Stimulated activated naive CD8-positive, alpha-beta T cell treated with anti-CD3 and anti-CD28 coated beads, Interleukin-15, Interleukin-2, amounts not matched to agents 100 ng/mL and 50 ng/mL, for 24 hours (primary cell): Measurements from ENCODE around the gene KIAA2012.

Source experiments
- H3K27ac Mint-ChIP-seq: one replicate; pipeline ENCODE4 v1.8.0; 2021; ENCODE audit warnings: mild to moderate bottlenecking, mixed read lengths
- H3K27me3 Mint-ChIP-seq: one replicate; pipeline ENCODE4 v1.8.0; 2021; ENCODE audit warnings: mixed read lengths
- H3K36me3 Mint-ChIP-seq: one replicate; pipeline ENCODE4 v1.8.0; 2021; ENCODE audit warnings: low read depth, mixed read lengths
- H3K4me1 Mint-ChIP-seq: one replicate; pipeline ENCODE4 v1.8.0; 2021; ENCODE audit warnings: low read depth, mixed read lengths
- H3K4me3 Mint-ChIP-seq: one replicate; pipeline ENCODE4 v1.8.0; 2021; ENCODE audit warnings: mild to moderate bottlenecking, mixed read lengths
- H3K9me3 Mint-ChIP-seq: one replicate; pipeline ENCODE4 v1.8.0; 2021; ENCODE audit warnings: mixed read lengths

KIAA2012 gene

GRCh38 chr2:202072737-202073401 lies at the start of gene KIAA2012:
Gene KIAA2012 (plus strand): TSS chr2:202073255. CDS start chr2:202073628, 373 bp downstream.
- Mint-ChIP-seq H3K27me3 (peaks cover 6% of the 10 kb centered on the region), H3K4me3 (no peak within 1 kb of the TSS), H3K27ac (no peak within 1 kb of the TSS), H3K36me3 (no peaks in the 10 kb centered on the region), H3K9me3 (no peaks in the 10 kb centered on the region), H3K4me1 (no peaks in the 10 kb centered on the region)

- peaks cover 16% of the 10 kb centered on the region for H3K27me3 Mint-ChIP-seq
- no peaks in the 10 kb centered on the region for H3K36me3 Mint-ChIP-seq
Measured at GRCh38 chr2:202023904-202024266, 49.2 kb upstream of the KIAA2012 start.

GRCh38 chr2:202024871-202025270 lies 48.2 kb upstream of the KIAA2012 start:
- Mint-ChIP-seq H3K9me3 (no peaks in the 10 kb centered on the region), H3K27me3 (peaks cover 13% of the 10 kb centered on the region), H3K36me3 (no peaks in the 10 kb centered on the region), H3K4me3 (no peak overlapping the region), H3K4me1 (no peaks in the 10 kb centered on the region), H3K27ac (no peak overlapping the region)

More at GRCh38 chr2:202023904-202024266, 49.2 kb upstream of the KIAA2012 start:
- Mint-ChIP-seq H3K4me3 (no peak overlapping the region), H3K27ac (no peak overlapping the region), H3K4me1 (no peaks in the 10 kb centered on the region), H3K9me3 (no peaks in the 10 kb centered on the region)

- H3K4me3 Mint-ChIP-seq: no peak overlapping the region
- H3K27me3 Mint-ChIP-seq: peaks cover 13% of the 10 kb centered on the region
- no peaks in the 10 kb centered on the region for H3K36me3 Mint-ChIP-seq
- no peaks in the 10 kb centered on the region for H3K4me1 Mint-ChIP-seq
- H3K9me3 Mint-ChIP-seq: no peaks in the 10 kb centered on the region
- no peak overlapping the region for H3K27ac Mint-ChIP-seq
Measured at GRCh38 chr2:202025816-202026215, 47.2 kb upstream of the KIAA2012 start.

GRCh38 chr2:202026507-202026906 lies 46.5 kb upstream of the KIAA2012 start:
- H3K4me3 Mint-ChIP-seq: no peak overlapping the region
- peaks cover 19% of the 10 kb centered on the region for H3K27me3 Mint-ChIP-seq

GRCh38 chr2:202030691-202031090 lies 42.4 kb upstream of the KIAA2012 start:
- H3K4me1 Mint-ChIP-seq: peaks cover 14% of the 10 kb centered on the region
- no peaks in the 10 kb centered on the region for H3K36me3 Mint-ChIP-seq
- peaks cover 26% of the 10 kb centered on the region for H3K27me3 Mint-ChIP-seq
- H3K9me3 Mint-ChIP-seq: no peaks in the 10 kb centered on the region
- no peak overlapping the region for H3K27ac Mint-ChIP-seq
- H3K4me3 Mint-ChIP-seq: no peak overlapping the region

More at GRCh38 chr2:202026507-202026906, 46.5 kb upstream of the KIAA2012 start:
- Mint-ChIP-seq H3K4me1 (no peaks in the 10 kb centered on the region), H3K36me3 (no peaks in the 10 kb centered on the region), H3K9me3 (no peaks in the 10 kb centered on the region), H3K27ac (no peak overlapping the region)

DNA sequence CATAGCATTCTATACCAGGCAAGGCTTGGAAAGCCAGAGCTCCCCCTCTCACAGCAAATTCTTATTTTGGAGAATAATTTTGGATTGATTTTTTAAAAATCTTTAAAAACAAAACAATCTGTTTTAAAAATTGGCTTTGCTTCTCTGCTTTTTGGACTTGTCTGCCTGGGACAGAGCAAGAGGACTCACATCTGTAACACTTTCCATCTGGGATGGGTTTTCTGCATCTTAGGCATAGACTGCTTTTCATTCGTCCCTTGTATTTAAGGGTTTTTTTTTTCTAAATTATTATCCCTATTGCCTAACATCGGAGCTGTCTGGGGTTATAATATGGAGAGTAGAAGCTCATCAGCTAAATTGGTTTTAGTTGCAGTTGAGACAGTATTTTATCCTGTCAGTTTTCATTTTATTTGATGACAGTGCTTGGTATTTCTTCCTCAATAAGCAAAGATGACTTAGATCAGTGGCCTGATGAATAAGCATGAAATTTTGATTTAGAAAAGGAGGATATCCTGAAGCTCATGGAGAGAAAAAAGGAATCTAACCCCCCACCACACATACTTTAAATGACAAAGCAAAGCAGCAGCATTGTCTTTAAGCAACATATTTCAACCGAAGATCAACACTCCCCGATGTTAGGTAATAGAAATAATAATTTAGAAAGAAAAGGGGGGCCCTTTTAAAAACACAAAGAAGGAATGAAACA lies 41.7 kb upstream of the KIAA2012 start:
- H3K4me3 Mint-ChIP-seq: peak overlapping the region; percentile 2
- H3K9me3 Mint-ChIP-seq: no peaks in the 10 kb centered on the region
- H3K4me1 Mint-ChIP-seq: peaks cover 14% of the 10 kb centered on the region

GRCh38 chr2:202032846-202033316 lies 40.2 kb upstream of the KIAA2012 start:
- peak overlapping the region; percentile 84 for H3K4me3 Mint-ChIP-seq
- H3K27me3 Mint-ChIP-seq: peaks cover 23% of the 10 kb centered on the region
- peaks cover 14% of the 10 kb centered on the region for H3K4me1 Mint-ChIP-seq
- no peaks in the 10 kb centered on the region for H3K36me3 Mint-ChIP-seq
- H3K27ac Mint-ChIP-seq: no peak overlapping the region
- no peaks in the 10 kb centered on the region for H3K9me3 Mint-ChIP-seq

More for the DNA sequence above, 41.7 kb upstream of the KIAA2012 start:
- Mint-ChIP-seq H3K27me3 (peaks cover 24% of the 10 kb centered on the region), H3K36me3 (no peaks in the 10 kb centered on the region), H3K27ac (no peak overlapping the region)

GRCh38 chr2:202033317-202034248 lies 39.5 kb upstream of the KIAA2012 start, which contains the start of gene FZD7:
Gene FZD7 (plus strand): TSS chr2:202033855. CDS start chr2:202034648, 793 bp downstream.
- Mint-ChIP-seq H3K4me3 (peak within 1 kb of the TSS; percentile 84), H3K36me3 (no peaks in the 10 kb centered on the region), H3K4me1 (peaks cover 14% of the 10 kb centered on the region), H3K27ac (no peak within 1 kb of the TSS), H3K9me3 (no peaks in the 10 kb centered on the region), H3K27me3 (peaks cover 23% of the 10 kb centered on the region)

DNA sequence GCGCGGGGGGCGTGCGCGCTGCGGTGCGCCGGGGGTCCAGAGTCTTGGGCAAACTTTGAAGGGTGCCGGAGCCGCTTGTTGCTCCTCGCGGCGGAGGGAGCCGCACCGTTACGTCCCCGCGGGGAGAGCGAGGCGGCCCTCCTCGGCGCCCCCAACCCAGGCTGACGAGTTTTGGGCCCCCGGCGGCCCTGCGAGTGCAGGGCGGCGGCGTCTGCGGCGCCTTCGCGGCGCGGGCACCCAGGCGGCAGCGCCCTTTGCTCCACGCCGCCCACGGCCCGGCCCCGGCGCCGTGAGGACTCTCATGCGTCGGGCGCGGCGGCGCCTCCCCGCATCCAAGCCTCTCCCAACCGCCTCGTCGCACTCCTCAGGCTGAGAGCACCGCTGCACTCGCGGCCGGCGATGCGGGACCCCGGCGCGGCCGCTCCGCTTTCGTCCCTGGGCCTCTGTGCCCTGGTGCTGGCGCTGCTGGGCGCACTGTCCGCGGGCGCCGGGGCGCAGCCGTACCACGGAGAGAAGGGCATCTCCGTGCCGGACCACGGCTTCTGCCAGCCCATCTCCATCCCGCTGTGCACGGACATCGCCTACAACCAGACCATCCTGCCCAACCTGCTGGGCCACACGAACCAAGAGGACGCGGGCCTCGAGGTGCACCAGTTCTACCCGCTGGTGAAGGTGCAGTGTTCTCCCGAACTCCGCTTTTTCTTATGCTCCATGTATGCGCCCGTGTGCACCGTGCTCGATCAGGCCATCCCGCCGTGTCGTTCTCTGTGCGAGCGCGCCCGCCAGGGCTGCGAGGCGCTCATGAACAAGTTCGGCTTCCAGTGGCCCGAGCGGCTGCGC lies 38.6 kb upstream of the KIAA2012 start:
- Mint-ChIP-seq H3K9me3 (no peaks in the 10 kb centered on the region), H3K4me1 (peaks cover 14% of the 10 kb centered on the region), H3K36me3 (no peaks in the 10 kb centered on the region), H3K27me3 (peaks cover 23% of the 10 kb centered on the region), H3K27ac (no peak overlapping the region), H3K4me3 (peak overlapping the region; percentile 83)

DNA sequence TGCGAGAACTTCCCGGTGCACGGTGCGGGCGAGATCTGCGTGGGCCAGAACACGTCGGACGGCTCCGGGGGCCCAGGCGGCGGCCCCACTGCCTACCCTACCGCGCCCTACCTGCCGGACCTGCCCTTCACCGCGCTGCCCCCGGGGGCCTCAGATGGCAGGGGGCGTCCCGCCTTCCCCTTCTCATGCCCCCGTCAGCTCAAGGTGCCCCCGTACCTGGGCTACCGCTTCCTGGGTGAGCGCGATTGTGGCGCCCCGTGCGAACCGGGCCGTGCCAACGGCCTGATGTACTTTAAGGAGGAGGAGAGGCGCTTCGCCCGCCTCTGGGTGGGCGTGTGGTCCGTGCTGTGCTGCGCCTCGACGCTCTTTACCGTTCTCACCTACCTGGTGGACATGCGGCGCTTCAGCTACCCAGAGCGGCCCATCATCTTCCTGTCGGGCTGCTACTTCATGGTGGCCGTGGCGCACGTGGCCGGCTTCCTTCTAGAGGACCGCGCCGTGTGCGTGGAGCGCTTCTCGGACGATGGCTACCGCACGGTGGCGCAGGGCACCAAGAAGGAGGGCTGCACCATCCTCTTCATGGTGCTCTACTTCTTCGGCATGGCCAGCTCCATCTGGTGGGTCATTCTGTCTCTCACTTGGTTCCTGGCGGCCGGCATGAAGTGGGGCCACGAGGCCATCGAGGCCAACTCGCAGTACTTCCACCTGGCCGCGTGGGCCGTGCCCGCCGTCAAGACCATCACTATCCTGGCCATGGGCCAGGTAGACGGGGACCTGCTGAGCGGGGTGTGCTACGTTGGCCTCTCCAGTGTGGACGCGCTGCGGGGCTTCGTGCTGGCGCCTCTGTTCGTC lies 37.7 kb upstream of the KIAA2012 start:
- Mint-ChIP-seq H3K27ac (no peak overlapping the region), H3K27me3 (peaks cover 23% of the 10 kb centered on the region), H3K9me3 (no peaks in the 10 kb centered on the region), H3K4me3 (peak overlapping the region; percentile 83), H3K36me3 (no peaks in the 10 kb centered on the region), H3K4me1 (peaks cover 14% of the 10 kb centered on the region)

DNA sequence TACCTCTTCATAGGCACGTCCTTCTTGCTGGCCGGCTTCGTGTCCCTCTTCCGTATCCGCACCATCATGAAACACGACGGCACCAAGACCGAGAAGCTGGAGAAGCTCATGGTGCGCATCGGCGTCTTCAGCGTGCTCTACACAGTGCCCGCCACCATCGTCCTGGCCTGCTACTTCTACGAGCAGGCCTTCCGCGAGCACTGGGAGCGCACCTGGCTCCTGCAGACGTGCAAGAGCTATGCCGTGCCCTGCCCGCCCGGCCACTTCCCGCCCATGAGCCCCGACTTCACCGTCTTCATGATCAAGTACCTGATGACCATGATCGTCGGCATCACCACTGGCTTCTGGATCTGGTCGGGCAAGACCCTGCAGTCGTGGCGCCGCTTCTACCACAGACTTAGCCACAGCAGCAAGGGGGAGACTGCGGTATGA lies 37.1 kb upstream of the KIAA2012 start:
- H3K9me3 Mint-ChIP-seq: no peaks in the 10 kb centered on the region
- H3K4me3 Mint-ChIP-seq: no peak overlapping the region
- H3K27ac Mint-ChIP-seq: no peak overlapping the region
- H3K4me1 Mint-ChIP-seq: peaks cover 14% of the 10 kb centered on the region
- peaks cover 27% of the 10 kb centered on the region for H3K27me3 Mint-ChIP-seq
- no peaks in the 10 kb centered on the region for H3K36me3 Mint-ChIP-seq

DNA sequence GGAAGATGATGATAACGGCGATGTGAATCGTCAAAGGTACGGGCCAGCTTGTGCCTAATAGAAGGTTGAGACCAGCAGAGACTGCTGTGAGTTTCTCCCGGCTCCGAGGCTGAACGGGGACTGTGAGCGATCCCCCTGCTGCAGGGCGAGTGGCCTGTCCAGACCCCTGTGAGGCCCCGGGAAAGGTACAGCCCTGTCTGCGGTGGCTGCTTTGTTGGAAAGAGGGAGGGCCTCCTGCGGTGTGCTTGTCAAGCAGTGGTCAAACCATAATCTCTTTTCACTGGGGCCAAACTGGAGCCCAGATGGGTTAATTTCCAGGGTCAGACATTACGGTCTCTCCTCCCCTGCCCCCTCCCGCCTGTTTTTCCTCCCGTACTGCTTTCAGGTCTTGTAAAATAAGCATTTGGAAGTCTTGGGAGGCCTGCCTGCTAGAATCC lies 36.4 kb upstream of the KIAA2012 start:
- peaks cover 14% of the 10 kb centered on the region for H3K4me1 Mint-ChIP-seq
- H3K27ac Mint-ChIP-seq: no peak overlapping the region
- H3K36me3 Mint-ChIP-seq: no peaks in the 10 kb centered on the region
- peaks cover 21% of the 10 kb centered on the region for H3K27me3 Mint-ChIP-seq
- no peak overlapping the region for H3K4me3 Mint-ChIP-seq
- H3K9me3 Mint-ChIP-seq: no peaks in the 10 kb centered on the region
